Kidney (tissue), 14 donors: ENCODE results near the gene KDM3B. TPM values are rescaled to one million over a fixed set of nuclear protein-coding genes. Genes with fewer than 3 reads are reported as not detected.

Source experiments
- DNase-seq, 5 donors: peaks; one replicate each; pipeline ENCODE4 v3.0.0-alpha.2; 2013 to 2020
- FAIRE-seq: peaks from 2 replicates; lab custom pipeline; 2012; peaks lifted over from hg19 to GRCh38; lab: Jason Lieb, UNC
- H3K27ac ChIP-seq, 2 donors: one replicate each; pipeline ENCODE4 v1.7.0; 2013; ENCODE audit warnings: low read depth in 2 of 2, low read length in 2 of 2, inconsistent platforms in 1 of 2
- H3K27me3 ChIP-seq: one replicate; pipeline ENCODE4 v1.7.1; 2013; ENCODE audit warnings: low read length, inconsistent platforms; ENCODE audit not compliant: control insufficient read depth, insufficient read depth
- H3K36me3 ChIP-seq, 3 donors: one replicate each; pipeline versions ENCODE4 v1.7.0 to v1.7.1; 2013; ENCODE audit warnings: low read length in 3 of 3, control low read depth in 1 of 3, inconsistent platforms in 1 of 3; ENCODE audit not compliant: insufficient read depth in 3 of 3, control insufficient read depth in 2 of 3
- H3K4me1 ChIP-seq, 3 donors: one replicate each; pipeline versions ENCODE4 v1.7.0 to v1.7.1; 2013; ENCODE audit warnings: low read length in 3 of 3, inconsistent platforms in 1 of 3, low read depth in 1 of 3; ENCODE audit not compliant: control insufficient read depth in 2 of 3, insufficient read depth in 2 of 3
- H3K4me3 ChIP-seq, 3 donors: one replicate each; pipeline versions ENCODE4 v1.7.0 to v1.8.1; 2013; ENCODE audit warnings: low read length in 3 of 3, control low read depth in 1 of 3, inconsistent platforms in 1 of 3
- H3K9ac ChIP-seq, 3 donors: one replicate each; pipeline versions ENCODE4 v1.7.0 to v1.7.1; 2013; ENCODE audit warnings: low read length in 3 of 3, control low read depth in 1 of 3, inconsistent platforms in 1 of 3
- H3K9me3 ChIP-seq, 3 donors: one replicate each; pipeline versions ENCODE4 v1.7.0 to v1.7.1; 2013; ENCODE audit warnings: low read length in 3 of 3, control low read depth in 1 of 3, inconsistent platforms in 1 of 3; ENCODE audit not compliant: control insufficient read depth in 2 of 3, insufficient read depth in 1 of 3
- CTCF ChIP-seq: IDR thresholded peaks from 3 replicates; pipeline ENCODE4 v1.5.1; 2012; ENCODE audit warnings: mild to moderate bottlenecking, moderate library complexity, borderline replicate concordance; ENCODE audit not compliant: insufficient read depth; ENCODE audit errors: extremely low read depth
- intact Hi-C: fragments of 100-400 bp; cut with DNase I; formaldehyde crosslinking; loops from one replicate; pipeline ENCODE4 v1.11.1; 2022
- polyA plus RNA-seq: library from polyadenylated mRNA; stranded (reverse); fragments of 350-450 nt; fragmentation: Illumina TruSeq; extraction: RNeasy Lipid Tissue Mini Kit (QIAGEN cat#74804); gene quantifications from one replicate; pipeline ENCODE4 v1.2.3, GENCODE V29; 2014; ENCODE audit warnings: low read depth, low replicate concordance; ENCODE audit not compliant: insufficient read depth
- total RNA-seq: library from RNA; stranded (reverse); fragmentation: NEBNext Ultra II Directional; extraction: Animal tissue kit (Norgen Biotek cat#: 25700); gene quantifications from one replicate; pipeline ENCODE4 v1.2.1, GENCODE V29; 2021
- donor health status: control.
- donor health status: control.
- donor health status: control.
- donor health status: control.
- donor health status: control.
- donor health status: DM: yes; HTN: yes; CAD: no.
- donor health status: Normal renal cell carcinoma (clear cell type).

The KDM3B gene
- total and polyA plus RNA-seq, 2 donors from 2014 or later: 18.5 to 69.6 TPM

GRCh38 chr5:138354926-138355378, 2.5 kb downstream of the KDM3B start:
- Histone ChIP-seq H3K27me3 (no peaks in the 10 kb centered on the region), H3K4me3 (peak overlapping the region in 1 of 3 donors; percentile 64), H3K9ac (no peak overlapping the region), H3K9me3 (peaks cover 0 to 4% (median 0%) of the 10 kb centered on the region in 3 donors), H3K36me3 (no peaks in the 10 kb centered on the region), H3K27ac (no peak overlapping the region), H3K4me1 (peaks cover 0 to 13% (median 5%) of the 10 kb centered on the region in 3 donors)
- intact Hi-C loops: no loop called here
- no peak for TF ChIP-seq CTCF
- FAIRE-seq (no peak), DNase-seq (peak in 3 of 5 donors; percentile 42 to 81 (median 64))

- Histone ChIP-seq H3K27ac (no peak overlapping the region), H3K4me3 (no peak overlapping the region), H3K9me3 (no peaks in the 10 kb centered on the region), H3K36me3 (no peaks in the 10 kb centered on the region), H3K9ac (no peak overlapping the region), H3K27me3 (no peaks in the 10 kb centered on the region), H3K4me1 (peaks cover 0 to 4% (median 0%) of the 10 kb centered on the region in 3 donors)
- intact Hi-C loops: no loop called here
- FAIRE-seq (no peak), DNase-seq (no peak)
- no peak for TF ChIP-seq CTCF
Observed at GRCh38 chr5:138359621-138360020, 7.1 kb downstream of the KDM3B start.

- H3K9me3 ChIP-seq: no peaks in the 10 kb centered on the region
- no peak overlapping the region for H3K4me3 ChIP-seq
- DNase-seq (no peak), FAIRE-seq (no peak)
- H3K27me3 ChIP-seq: no peaks in the 10 kb centered on the region
- no peaks in the 10 kb centered on the region for H3K4me1 ChIP-seq
- no peak overlapping the region for H3K27ac ChIP-seq
- intact Hi-C loops: no loop called here
- no peak overlapping the region for H3K9ac ChIP-seq
- TF ChIP-seq CTCF: no peak
- H3K36me3 ChIP-seq: no peaks in the 10 kb centered on the region
Observed at GRCh38 chr5:138360941-138361452, 8.5 kb downstream of the KDM3B start.

DNA sequence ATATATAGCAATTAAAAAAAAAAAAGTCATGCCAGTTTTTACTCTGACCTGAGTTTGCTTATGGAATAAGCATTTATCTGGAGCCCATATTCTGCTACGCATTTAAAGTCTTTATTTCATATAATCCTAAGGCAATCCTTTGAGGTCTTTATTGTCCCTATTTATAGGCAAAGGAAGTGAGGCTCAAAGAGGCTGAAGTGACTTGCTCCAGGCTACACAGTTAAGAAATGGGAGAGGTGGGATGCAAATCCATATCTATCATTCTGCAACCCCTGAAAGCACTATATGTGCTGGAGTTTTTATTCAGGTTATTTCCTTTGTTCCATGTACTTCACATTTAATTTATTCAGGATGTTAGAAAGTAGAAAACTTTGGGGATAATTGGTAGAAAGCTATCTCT, 12.1 kb downstream of the KDM3B start:
- Histone ChIP-seq H3K9ac (no peak overlapping the region), H3K36me3 (no peaks in the 10 kb centered on the region), H3K9me3 (no peaks in the 10 kb centered on the region), H3K27me3 (no peaks in the 10 kb centered on the region), H3K4me3 (no peak overlapping the region), H3K27ac (no peak overlapping the region), H3K4me1 (peaks cover 0 to 6% (median 0%) of the 10 kb centered on the region in 3 donors)
- DNase-seq (no peak), FAIRE-seq (no peak)
- intact Hi-C loops: no loop called here
- no peak for TF ChIP-seq CTCF
